Neural crest cell (in vitro differentiated cells): ENCODE results near the gene RBM14. TPM values are rescaled to one million over a fixed set of nuclear protein-coding genes. Genes with fewer than 3 reads are reported as not detected.
A peak's percentile ranks its signal among the peaks of the same experiment; 100 is the strongest.

Source experiments
- DNase-seq: peaks from one replicate; pipeline ENCODE4 v3.0.0; 2021; ENCODE audit warnings: low read depth, mixed read lengths, low spot score
- H3K27ac Mint-ChIP-seq: one replicate; pipeline ENCODE4 v1.8.0; 2021; ENCODE audit warnings: mild to moderate bottlenecking, mixed read lengths; ENCODE audit not compliant: unreplicated experiment
- H3K27me3 Mint-ChIP-seq: 2 replicates; pipeline ENCODE4 v1.8.0; 2021; ENCODE audit warnings: low read depth, mild to moderate bottlenecking, mixed read lengths
- H3K36me3 Mint-ChIP-seq: 2 replicates; pipeline ENCODE4 v1.8.0; 2021; ENCODE audit warnings: low read depth, mild to moderate bottlenecking, mixed read lengths
- H3K4me1 Mint-ChIP-seq: 2 replicates; pipeline ENCODE4 v1.8.0; 2021; ENCODE audit warnings: mixed read lengths
- H3K4me3 Mint-ChIP-seq: one replicate; pipeline ENCODE4 v1.8.0; 2021; ENCODE audit warnings: mild to moderate bottlenecking, mixed read lengths
- H3K9me3 Mint-ChIP-seq: 2 replicates; pipeline ENCODE4 v1.8.0; 2021; ENCODE audit warnings: mixed read lengths
- CTCF ChIP-seq: fragments of 200-600 bp; sonication (generic); conservative IDR thresholded peaks from 2 replicates; pipeline ENCODE4 v1.5.0; 2021; ENCODE audit warnings: antibody characterized with exemption, mild to moderate bottlenecking
- long read RNA-seq: library from polyadenylated mRNA; unstranded; transcript quantifications from one replicate; pipeline ENCODE4 v2.0.0, GENCODE V29; 2020
- total RNA-seq: library from RNA; stranded (reverse); gene quantifications from 2 replicates; pipeline ENCODE4 v1.2.1, GENCODE V29; 2021

RBM14 gene
- total RNA-seq, result 157 and 160 TPM in 2 replicates
- long read RNA-seq, transcript RBM14-201 (3 exons, 2,828 nt), result major isoform, 7 of 21 reads
- long read RNA-seq, partial matches to known transcripts, result 13 of 21 reads
- long read RNA-seq, other reads (novel, unspliced or antisense), result 0 of 21 reads

GRCh38 chr11:66616379-66617154 lies at the start of gene RBM14:
Gene RBM14, plus strand, starts transcription at chr11:66616630. Its CDS starts 91 bp downstream, at chr11:66616721.
- peaks cover 12% of the 10 kb centered on the region for H3K36me3 Mint-ChIP-seq
- peaks cover 42% of the 10 kb centered on the region for H3K4me1 Mint-ChIP-seq
- H3K27me3 Mint-ChIP-seq, result no peaks in the 10 kb centered on the region
- no peaks in the 10 kb centered on the region for H3K9me3 Mint-ChIP-seq
- peak within 1 kb of the TSS; percentile 99 for H3K4me3 Mint-ChIP-seq
- no peak for TF ChIP-seq CTCF
- peak; percentile 95 for DNase-seq
- H3K27ac Mint-ChIP-seq, result peak within 1 kb of the TSS; percentile 99

GRCh38 chr11:66567787-66568123 lies 48.7 kb upstream of the RBM14 start:
- no peaks in the 10 kb centered on the region for H3K9me3 Mint-ChIP-seq
- DNase-seq, result no peak
- H3K27ac Mint-ChIP-seq, result no peak overlapping the region
- TF ChIP-seq CTCF, result no peak
- H3K27me3 Mint-ChIP-seq, result peaks cover 2% of the 10 kb centered on the region
- H3K36me3 Mint-ChIP-seq, result no peaks in the 10 kb centered on the region
- H3K4me3 Mint-ChIP-seq, result no peak overlapping the region
- H3K4me1 Mint-ChIP-seq, result peaks cover 12% of the 10 kb centered on the region

GRCh38 chr11:66568124-66568916 lies 48.1 kb upstream of the RBM14 start, which contains the start of gene CTSF:
Gene CTSF, minus strand, starts transcription at chr11:66568606. Its CDS starts 120 bp downstream, at chr11:66568486.
- DNase-seq, result no peak

GRCh38 chr11:66569076-66569475 lies 47.4 kb upstream of the RBM14 start:
- H3K27ac Mint-ChIP-seq, result peak overlapping the region; percentile 35
- no peak overlapping the region for H3K4me3 Mint-ChIP-seq
- H3K27me3 Mint-ChIP-seq, result peaks cover 8% of the 10 kb centered on the region
- TF ChIP-seq CTCF, result no peak
- H3K4me1 Mint-ChIP-seq, result peaks cover 12% of the 10 kb centered on the region
- H3K36me3 Mint-ChIP-seq, result no peaks in the 10 kb centered on the region
- H3K9me3 Mint-ChIP-seq, result no peaks in the 10 kb centered on the region
- DNase-seq, result no peak

More at GRCh38 chr11:66568124-66568916, 48.1 kb upstream of the RBM14 start, which contains the start of gene CTSF:
- H3K27ac Mint-ChIP-seq, result peak within 1 kb of the TSS; percentile 35
- H3K4me1 Mint-ChIP-seq, result peaks cover 12% of the 10 kb centered on the region
- H3K36me3 Mint-ChIP-seq, result no peaks in the 10 kb centered on the region
- H3K9me3 Mint-ChIP-seq, result no peaks in the 10 kb centered on the region
- no peak within 1 kb of the TSS for H3K4me3 Mint-ChIP-seq
- no peak for TF ChIP-seq CTCF
- peaks cover 2% of the 10 kb centered on the region for H3K27me3 Mint-ChIP-seq

- H3K4me1 Mint-ChIP-seq, result peaks cover 12% of the 10 kb centered on the region
- TF ChIP-seq CTCF, result no peak
- no peak for DNase-seq
- no peaks in the 10 kb centered on the region for H3K9me3 Mint-ChIP-seq
- H3K36me3 Mint-ChIP-seq, result no peaks in the 10 kb centered on the region
- peaks cover 15% of the 10 kb centered on the region for H3K27me3 Mint-ChIP-seq
- no peak overlapping the region for H3K27ac Mint-ChIP-seq
- no peak overlapping the region for H3K4me3 Mint-ChIP-seq
Observed at GRCh38 chr11:66570079-66570849, 46.2 kb upstream of the RBM14 start.
